Testis (tissue), 2 donors: ENCODE measurements around the gene SAMD3.
"Not testable (repeated sequence)": the region's sequence is repeated elsewhere in the genome, so short reads cannot be mapped to it uniquely, and the experiment has no call there.

Source experiments
- CTCF ChIP-seq, 3 experiments: fragments of 450-650 bp in 2 of 3; fragments of 200-600 bp in 1 of 3; sonication (generic) in 1 of 3; IDR thresholded peaks; one replicate each; pipeline ENCODE4 v1.5.1; 2016 to 2019; ENCODE audit warnings: antibody characterized with exemption in 3 of 3, mild to moderate bottlenecking in 2 of 3, moderate library complexity in 1 of 3
- POLR2A ChIP-seq: fragments of 450-650 bp; IDR thresholded peaks from one replicate; pipeline ENCODE4 v1.6.1; 2017; ENCODE audit warnings: antibody characterized with exemption, mild to moderate bottlenecking, moderate library complexity

GRCh38 chr6:130149016-130149415 is 73.7 kb downstream of the SAMD3 start:
- not testable (repeated sequence) for TF ChIP-seq CTCF (IDR thresholded peaks at IDR 0.05); POLR2A
